A549 (cell line): ENCODE data around the gene WDR77. TPM values are rescaled to one million over a fixed set of nuclear protein-coding genes. Genes with fewer than 3 reads are reported as not detected.

Source experiments
- ATAC-seq, 2 experiments: fragments of 200-7000 bp in 1 of 2; fragments of >200 bp in 1 of 2; cut with Nextera tagmentation in 1 of 2; cut with Tn5 transposase in 1 of 2; 3 replicates each; pipeline versions ENCODE4 v1.8.0 to v1.9.1; 2018 to 2020; ENCODE audit warnings: mild to moderate bottlenecking in 1 of 2, moderate library complexity in 1 of 2
- CTCF ChIA-PET: fragments of 300-600 bp; sonication (Branson Sonifier 250); formaldehyde crosslinking; extraction: SDS; loops from one replicate; lab custom pipeline; 2021; ENCODE audit warnings: antibody characterized with exemption, inconsistent platforms; lab: Yijun Ruan, JAX
- POLR2A ChIA-PET: fragments of 350-600 bp; formaldehyde crosslinking; extraction: SDS; loops from one replicate; lab custom pipeline; 2021; ENCODE audit warnings: antibody characterized with exemption, inconsistent platforms; lab: Yijun Ruan, JAX
- DNase-seq, 2 experiments: peaks; one replicate each; pipeline versions ENCODE4 v3.0.0 to v3.0.0-alpha.2; 2011 to 2016; ENCODE audit warnings: low read depth in 1 of 2, low spot score in 1 of 2
- FAIRE-seq: peaks from 2 replicates; lab custom pipeline; 2011; peaks lifted over from hg19 to GRCh38; lab: Jason Lieb, UNC
- H3K27ac ChIP-seq, 2 experiments: fragments of >200 bp; sonication (Bioruptor Twin); formaldehyde crosslinking; 3 replicates each; pipeline ENCODE4 v1.5.1; 2016 to 2017
- H3K4me1 ChIP-seq: fragments of >200 bp; sonication (Bioruptor Twin); formaldehyde crosslinking; 3 replicates; pipeline ENCODE4 v1.6.1; 2016
- H3K4me2 ChIP-seq: fragments of >200 bp; sonication (Bioruptor Twin); formaldehyde crosslinking; 3 replicates; pipeline ENCODE4 v1.6.1; 2016
- H3K4me3 ChIP-seq: fragments of >200 bp; sonication (Bioruptor Twin); formaldehyde crosslinking; 3 replicates; pipeline ENCODE4 v1.5.1; 2016
- H3K9me3 ChIP-seq: fragments of >200 bp; sonication (Bioruptor Twin); formaldehyde crosslinking; 3 replicates; pipeline ENCODE4 v1.6.1; 2016
- ATOH8 ChIP-seq: fragments of 250-450 bp; sonication (Bioruptor Pico); IDR thresholded peaks from 2 replicates; pipeline ENCODE4 v1.5.0; 2020; ENCODE audit warnings: low read depth, mild to moderate bottlenecking, moderate library complexity
- BCL3 ChIP-seq: fragments of >200 bp; sonication (Bioruptor Twin); formaldehyde crosslinking; IDR thresholded peaks from 3 replicates; pipeline ENCODE4 v1.6.1; 2016
- CBX2 ChIP-seq: fragments of 200-600 bp; sonication (generic); IDR thresholded peaks from 2 replicates; pipeline ENCODE4 v1.6.1; 2016; ENCODE audit warnings: low read depth, mild to moderate bottlenecking, borderline replicate concordance
- CHD4 ChIP-seq: fragments of 200-600 bp; sonication (generic); IDR thresholded peaks from 2 replicates; pipeline ENCODE4 v1.6.1; 2016; ENCODE audit warnings: antibody characterized with exemption, mild to moderate bottlenecking, borderline replicate concordance
- EHF ChIP-seq: fragments of 250-450 bp; sonication (Bioruptor Pico); IDR thresholded peaks from 2 replicates; pipeline ENCODE4 v1.5.0; 2020; ENCODE audit warnings: mild to moderate bottlenecking
- EHMT2 ChIP-seq: fragments of 200-600 bp; sonication (generic); IDR thresholded peaks from 2 replicates; pipeline ENCODE4 v1.6.1; 2016; ENCODE audit warnings: antibody characterized with exemption, low read depth, mild to moderate bottlenecking, moderate library complexity
- ESRRA ChIP-seq: fragments of 150-350 bp; IDR thresholded peaks from 2 replicates; pipeline ENCODE4 v1.6.1; 2014; ENCODE audit warnings: mild to moderate bottlenecking, low read length, borderline replicate concordance
- FOSB ChIP-seq: fragments of 250-450 bp; sonication (Bioruptor Pico); IDR thresholded peaks from 2 replicates; pipeline ENCODE4 v1.5.0; 2020; ENCODE audit warnings: mild to moderate bottlenecking, moderate library complexity
- FOXS1 ChIP-seq: fragments of 250-450 bp; sonication (Bioruptor Pico); IDR thresholded peaks from 2 replicates; pipeline ENCODE4 v1.5.0; 2020; ENCODE audit warnings: mild to moderate bottlenecking, moderate library complexity
- HDAC2 ChIP-seq: fragments of 200-600 bp; sonication (generic); IDR thresholded peaks from 2 replicates; pipeline ENCODE4 v1.6.1; 2016
- HMGXB4 ChIP-seq: fragments of 250-450 bp; sonication (Bioruptor Pico); IDR thresholded peaks from 2 replicates; pipeline ENCODE4 v1.5.0; 2021; ENCODE audit warnings: mild to moderate bottlenecking, moderate library complexity, borderline replicate concordance
- JUN ChIP-seq, 2 experiments: fragments of >200 bp; sonication (Bioruptor Twin); formaldehyde crosslinking; IDR thresholded peaks; 2 replicates in 1 of 2; 3 replicates in 1 of 2; pipeline ENCODE4 v1.6.1; 2016 to 2017
- JUNB ChIP-seq: fragments of >200 bp; sonication (Bioruptor Twin); formaldehyde crosslinking; IDR thresholded peaks from 2 replicates; pipeline ENCODE4 v1.6.1; 2016
- KDM5A ChIP-seq: fragments of 200-600 bp; sonication (generic); IDR thresholded peaks from 2 replicates; pipeline ENCODE4 v1.6.1; 2016; ENCODE audit warnings: antibody characterized with exemption, mild to moderate bottlenecking
- MAFK ChIP-seq: fragments of 450-650 bp; IDR thresholded peaks from 2 replicates; pipeline ENCODE4 v1.6.1; 2014; ENCODE audit not compliant: partially characterized antibody
- MAX ChIP-seq: IDR thresholded peaks from 2 replicates; pipeline ENCODE4 v1.6.1; 2012
- MAZ ChIP-seq: fragments of 150-350 bp; IDR thresholded peaks from 2 replicates; pipeline ENCODE4 v1.6.1; 2014; ENCODE audit warnings: antibody characterized with exemption, low read depth, low read length, borderline replicate concordance
- NFE2L2 ChIP-seq: fragments of 150-350 bp; conservative IDR thresholded peaks from 2 replicates; pipeline ENCODE4 v1.6.1; 2014; ENCODE audit warnings: low read length
- NR3C1 ChIP-seq: fragments of >200 bp; sonication (Bioruptor Twin); formaldehyde crosslinking; IDR thresholded peaks from 3 replicates; pipeline ENCODE4 v1.6.1; 2017
- PBX3 ChIP-seq: IDR thresholded peaks from 2 replicates; pipeline ENCODE4 v1.6.1; 2012
- POLR2A ChIP-seq: IDR thresholded peaks from 2 replicates; pipeline ENCODE4 v1.6.1; 2012; ENCODE audit warnings: mild to moderate bottlenecking, low read length
- RAD21 ChIP-seq, 2 experiments: fragments of >200 bp in 1 of 2; sonication (Bioruptor Twin) in 1 of 2; formaldehyde crosslinking in 1 of 2; IDR thresholded peaks in 1 of 2; conservative IDR thresholded peaks in 1 of 2; 2 replicates in 1 of 2; 3 replicates in 1 of 2; pipeline ENCODE4 v1.6.1; 2012 to 2018; ENCODE audit warnings: inconsistent platforms in 1 of 2
- RCOR1 ChIP-seq: fragments of 150-350 bp; IDR thresholded peaks from 2 replicates; pipeline ENCODE4 v1.6.1; 2014; ENCODE audit warnings: antibody characterized with exemption, low read length, low read depth
- TFCP2L1 ChIP-seq: fragments of 250-450 bp; sonication (Bioruptor Pico); IDR thresholded peaks from 2 replicates; pipeline ENCODE4 v1.5.0; 2021; ENCODE audit warnings: mild to moderate bottlenecking
- WGBS: methylation state at CpG from one replicate; pipeline ENCODE4 v1.1.6; 2017; ENCODE audit errors: missing lambda C conversion rate; 5-methylcytosine and 5-hydroxymethylcytosine counted together
- polyA plus RNA-seq, 4 experiments: library from polyadenylated mRNA; depleted of rRNA in 3 of 4; stranded (reverse); fragments of >200 nt; fragmentation: RNase III in 1 of 4; extraction: RNeasy Plus Mini Kit Qiagen cat#74134 plus additional on column Dnase treatment in 1 of 4; gene quantifications; 2 replicates in 3 of 4; 3 replicates in 1 of 4; pipeline ENCODE4 v1.2.3, GENCODE V29; 2011 to 2017
- TF ChIP-seq, protein P1 (sequence below): fragments of 450-650 bp; IDR thresholded peaks from 2 replicates; pipeline ENCODE4 v1.6.1; 2014; ENCODE audit warnings: antibody characterized with exemption
- TF ChIP-seq, protein P2 (sequence below): fragments of >200 bp; sonication (Bioruptor Twin); formaldehyde crosslinking; IDR thresholded peaks from 2 replicates; pipeline ENCODE4 v1.6.1; 2016

Gene WDR77
- polyA plus RNA-seq, 2 of the 4 experiments (the other 2 are of a cell fraction): 53.0 to 122 TPM

GRCh38 chr1:111487133-111487532 is 38.1 kb upstream of the WDR77 start:
- no peak overlapping the region for H3K4me2 ChIP-seq
- ATAC-seq: no peak
- no peaks in the 10 kb centered on the region for H3K9me3 ChIP-seq
- no peak for TF ChIP-seq HDAC2
- 45% methylated on average over 6 of the region's 6 CpGs for WGBS
- FAIRE-seq: no peak
- H3K4me1 ChIP-seq: no peaks in the 10 kb centered on the region
- H3K27ac ChIP-seq: no peak overlapping the region
- POLR2A ChIA-PET: no interaction called here
- no peak overlapping the region for H3K4me3 ChIP-seq
- no peak for DNase-seq
- CTCF ChIA-PET: no interaction called here

- TF ChIP-seq TFCP2L1 (no peak), MAFK (no peak), MAZ (no peak), POLR2A (no peak), CHD4 (no peak), PBX3 (no peak), FOSB (CRISPR knock-in tag) (no peak), ESRRA (no peak), JUN (IDR thresholded peaks at IDR 0.05) (no peak), MAX (no peak), FOXS1 (CRISPR knock-in tag) (no peak), BCL3 (no peak), ATOH8 (CRISPR knock-in tag) (no peak), KDM5A (no peak), RCOR1 (no peak)
- TF ChIP-seq, protein P1, sequence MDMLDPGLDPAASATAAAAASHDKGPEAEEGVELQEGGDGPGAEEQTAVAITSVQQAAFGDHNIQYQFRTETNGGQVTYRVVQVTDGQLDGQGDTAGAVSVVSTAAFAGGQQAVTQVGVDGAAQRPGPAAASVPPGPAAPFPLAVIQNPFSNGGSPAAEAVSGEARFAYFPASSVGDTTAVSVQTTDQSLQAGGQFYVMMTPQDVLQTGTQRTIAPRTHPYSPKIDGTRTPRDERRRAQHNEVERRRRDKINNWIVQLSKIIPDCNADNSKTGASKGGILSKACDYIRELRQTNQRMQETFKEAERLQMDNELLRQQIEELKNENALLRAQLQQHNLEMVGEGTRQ: no peak
- H3K27ac ChIP-seq: no peak overlapping the region
- POLR2A ChIA-PET: no interaction called here
- ATAC-seq: no peak
- H3K4me2 ChIP-seq: no peak overlapping the region
- no peak overlapping the region for H3K4me3 ChIP-seq
- no peaks in the 10 kb centered on the region for H3K4me1 ChIP-seq
- no peak for FAIRE-seq
- DNase-seq: no peak
- H3K9me3 ChIP-seq: no peaks in the 10 kb centered on the region
- 79% methylated on average over 3 of the region's 7 CpGs for WGBS
- CTCF ChIA-PET: interaction anchor here (0.6 to 1.5 kb wide), 2 partner anchors 22 to 87 kb away, joined by 3 to 8 read pairs; no protein-coding TSS in a partner anchor
Observed at GRCh38 chr1:111486431-111486830, 37.4 kb upstream of the WDR77 start.

DNA sequence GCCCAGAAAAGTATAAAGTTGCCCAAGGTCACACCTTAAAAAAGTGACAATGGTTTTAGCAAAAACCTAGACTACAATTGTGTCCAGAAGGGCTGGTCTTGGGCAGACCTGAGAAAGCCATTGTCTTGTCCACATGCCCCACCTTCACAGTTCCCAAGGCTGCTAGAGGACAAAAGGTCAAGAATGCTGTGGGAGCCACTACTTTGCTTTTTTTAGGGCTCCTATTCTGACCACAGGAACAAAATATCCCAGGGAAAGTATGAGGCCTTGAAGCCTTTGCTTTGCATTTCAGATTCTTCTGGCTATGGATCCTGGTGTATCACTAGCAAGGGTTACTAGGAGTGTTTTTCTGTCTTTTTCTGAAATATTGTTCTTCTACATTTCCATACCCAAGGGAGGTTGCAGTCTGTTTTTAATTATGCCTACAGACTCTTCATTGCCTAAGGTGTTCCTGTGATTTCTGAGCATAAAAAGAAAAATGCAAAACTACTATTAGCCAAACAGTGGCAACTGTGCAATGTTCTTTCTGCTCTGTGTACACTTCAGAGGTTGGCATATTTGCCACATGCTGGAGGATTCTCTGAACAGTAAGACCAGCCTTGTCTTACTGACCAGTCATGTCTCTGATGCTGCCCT is 35.5 kb upstream of the WDR77 start:
- Histone ChIP-seq H3K9me3 (no peaks in the 10 kb centered on the region), H3K4me2 (no peak overlapping the region), H3K27ac (no peak overlapping the region), H3K4me1 (no peaks in the 10 kb centered on the region), H3K4me3 (no peak overlapping the region)
- ChIA-PET POLR2A (no interaction called here), CTCF (interaction anchor here (0.6 to 1.1 kb wide), 2 partner anchors 16 to 111 kb away, joined by 3 read pairs; no protein-coding TSS in a partner anchor)
- no peak for TF ChIP-seq HMGXB4
- no peak for TF ChIP-seq ESRRA
- TF ChIP-seq, protein P1: no peak
- TF ChIP-seq CBX2: no peak
- TF ChIP-seq EHMT2: no peak
- TF ChIP-seq, protein P2, sequence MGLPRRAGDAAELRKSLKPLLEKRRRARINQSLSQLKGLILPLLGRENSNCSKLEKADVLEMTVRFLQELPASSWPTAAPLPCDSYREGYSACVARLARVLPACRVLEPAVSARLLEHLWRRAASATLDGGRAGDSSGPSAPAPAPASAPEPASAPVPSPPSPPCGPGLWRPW: no peak
- no peak for TF ChIP-seq MAZ
- no peak for TF ChIP-seq EHF (CRISPR knock-in tag)
- no peak for TF ChIP-seq RAD21 (conservative IDR thresholded peaks at IDR 0.05 in 1 of 2, IDR thresholded peaks at IDR 0.05 in 1 of 2)
- TF ChIP-seq NFE2L2: no peak
- no peak for TF ChIP-seq NR3C1
- TF ChIP-seq CHD4: no peak
- TF ChIP-seq JUNB: no peak
- ATAC-seq: no peak
- no peak for FAIRE-seq
- no peak for DNase-seq
